OCI-LY1 (cell line): Measurements from ENCODE around the gene NR1H2.

Experiments used
- H2AFZ ChIP-seq: fragments of 200-600 bp; sonication (generic), shearing (Covaris generic); 2 replicates; pipeline ENCODE4 v1.6.0; 2014; ENCODE audit warnings: antibody characterized with exemption, mild to moderate bottlenecking, low read length
- H3F3A ChIP-seq: fragments of 200-600 bp; sonication (generic), shearing (Covaris generic); 2 replicates; pipeline ENCODE4 v1.6.0; 2014; ENCODE audit warnings: mild to moderate bottlenecking, antibody characterized with exemption, low read length, moderate library complexity; ENCODE audit not compliant: insufficient read depth
- H3K27ac ChIP-seq: fragments of 200-600 bp; sonication (generic); 2 replicates; pipeline ENCODE4 v1.5.1; 2014; ENCODE audit warnings: low read length, mixed run types, mild to moderate bottlenecking, low read depth; ENCODE audit not compliant: poor library complexity, severe bottlenecking
- H3K27me3 ChIP-seq: fragments of 200-600 bp; sonication (generic); 2 replicates; pipeline ENCODE4 v1.6.0; 2014; ENCODE audit warnings: antibody characterized with exemption, mild to moderate bottlenecking, low read length, moderate library complexity; ENCODE audit not compliant: insufficient read depth
- H3K36me3 ChIP-seq: fragments of 200-600 bp; sonication (generic); 2 replicates; pipeline ENCODE4 v1.6.1; 2014; ENCODE audit warnings: mild to moderate bottlenecking, antibody characterized with exemption, low read length, moderate library complexity, mixed read lengths; ENCODE audit not compliant: insufficient read depth
- H3K4me1 ChIP-seq: fragments of 200-600 bp; sonication (generic); 2 replicates; pipeline ENCODE4 v1.5.1; 2014; ENCODE audit warnings: mild to moderate bottlenecking, low read length, moderate library complexity; ENCODE audit not compliant: insufficient read depth, severe bottlenecking
- H3K4me2 ChIP-seq: fragments of 200-600 bp; sonication (generic), shearing (Covaris generic); 2 replicates; pipeline ENCODE4 v1.6.1; 2014; ENCODE audit warnings: low read length
- H3K4me3 ChIP-seq: fragments of 200-600 bp; sonication (generic); 2 replicates; pipeline ENCODE4 v1.5.1; 2014; ENCODE audit warnings: low read length, low read depth, mild to moderate bottlenecking, mixed read lengths; ENCODE audit not compliant: poor library complexity, severe bottlenecking
- H3K79me2 ChIP-seq: fragments of 200-600 bp; shearing (Covaris generic); 2 replicates; pipeline ENCODE4 v1.6.1; 2016; ENCODE audit warnings: mixed run types, low read length, mixed read lengths; ENCODE audit not compliant: insufficient read depth
- H3K9ac ChIP-seq: fragments of 200-600 bp; sonication (generic), shearing (Covaris generic); 2 replicates; pipeline ENCODE4 v1.6.1; 2014; ENCODE audit warnings: mild to moderate bottlenecking, low read length, mixed read lengths
- H3K9me2 ChIP-seq: fragments of 200-600 bp; sonication (generic), shearing (Covaris generic); 2 replicates; pipeline ENCODE4 v1.6.1; 2014; ENCODE audit warnings: low read depth, mild to moderate bottlenecking, low read length, mixed read lengths
- H3K9me3 ChIP-seq: fragments of 200-600 bp; shearing (Covaris generic); 2 replicates; pipeline ENCODE4 v1.6.1; 2014; ENCODE audit warnings: low read length, mixed read lengths
- H4K20me1 ChIP-seq: fragments of 200-600 bp; sonication (generic), shearing (Covaris generic); 2 replicates; pipeline ENCODE4 v1.6.0; 2016; ENCODE audit warnings: mild to moderate bottlenecking, low read length; ENCODE audit not compliant: insufficient read depth
- CTCF ChIP-seq: fragments of 200-600 bp; sonication (generic), shearing (Covaris generic); IDR thresholded peaks from 2 replicates; pipeline ENCODE4 v1.5.1; 2017; ENCODE audit warnings: mild to moderate bottlenecking, antibody characterized with exemption, low read length, moderate library complexity, mixed read lengths
- EZH2 ChIP-seq: fragments of 200-600 bp; sonication (generic), shearing (Covaris generic); IDR thresholded peaks from 2 replicates; pipeline ENCODE4 v1.8.0; 2017; ENCODE audit warnings: borderline replicate concordance, mixed run types, mild to moderate bottlenecking, antibody characterized with exemption, low read length, moderate library complexity, mixed read lengths

The NR1H2 gene

GRCh38 chr19:50409347-50409746 lies 33.1 kb downstream of the NR1H2 start:
- Histone ChIP-seq H3K4me3 (no peak overlapping the region), H2AFZ (no peak overlapping the region), H3K9me3 (no peaks in the 10 kb centered on the region), H3K9me2 (no peaks in the 10 kb centered on the region), H3F3A (no peaks in the 10 kb centered on the region), H3K4me2 (no peak overlapping the region), H3K27ac (no peak overlapping the region), H3K36me3 (peaks cover 82% of the 10 kb centered on the region), H3K9ac (no peak overlapping the region), H3K79me2 (no peaks in the 10 kb centered on the region), H3K27me3 (no peaks in the 10 kb centered on the region), H3K4me1 (peaks cover 1% of the 10 kb centered on the region), H4K20me1 (no peaks in the 10 kb centered on the region)
- TF ChIP-seq CTCF (no peak), EZH2 (no peak)

- H3K4me2 ChIP-seq, result no peak overlapping the region
- H3K27ac ChIP-seq, result no peak overlapping the region
- no peaks in the 10 kb centered on the region for H3K27me3 ChIP-seq
- no peaks in the 10 kb centered on the region for H3F3A ChIP-seq
- H3K4me3 ChIP-seq, result no peak overlapping the region
- H3K4me1 ChIP-seq, result peaks cover 9% of the 10 kb centered on the region
- H3K36me3 ChIP-seq, result peaks cover 81% of the 10 kb centered on the region
- no peak overlapping the region for H3K9ac ChIP-seq
- H3K9me3 ChIP-seq, result no peaks in the 10 kb centered on the region
- TF ChIP-seq EZH2, result no peak
- no peak for TF ChIP-seq CTCF
- no peak overlapping the region for H2AFZ ChIP-seq
- H3K9me2 ChIP-seq, result no peaks in the 10 kb centered on the region
- H4K20me1 ChIP-seq, result no peaks in the 10 kb centered on the region
- no peaks in the 10 kb centered on the region for H3K79me2 ChIP-seq
Observed at GRCh38 chr19:50410109-50410508, 33.9 kb downstream of the NR1H2 start.

- H3K4me3 ChIP-seq, result no peak overlapping the region
- no peaks in the 10 kb centered on the region for H3F3A ChIP-seq
- no peaks in the 10 kb centered on the region for H3K9me3 ChIP-seq
- H4K20me1 ChIP-seq, result no peaks in the 10 kb centered on the region
- peaks cover 61% of the 10 kb centered on the region for H3K36me3 ChIP-seq
- H3K27me3 ChIP-seq, result no peaks in the 10 kb centered on the region
- peaks cover 32% of the 10 kb centered on the region for H3K4me1 ChIP-seq
- H2AFZ ChIP-seq, result no peak overlapping the region
- H3K4me2 ChIP-seq, result no peak overlapping the region
- no peak overlapping the region for H3K9ac ChIP-seq
- H3K27ac ChIP-seq, result no peak overlapping the region
- no peaks in the 10 kb centered on the region for H3K79me2 ChIP-seq
- TF ChIP-seq CTCF, result no peak
- no peak for TF ChIP-seq EZH2
- H3K9me2 ChIP-seq, result no peaks in the 10 kb centered on the region
Observed at GRCh38 chr19:50412419-50412818, 36.2 kb downstream of the NR1H2 start.
